Epithelial cell of esophagus (primary cell): ENCODE measurements around the gene STXBP3.

ENCODE experiments used
- DNase-seq: peaks from one replicate; pipeline ENCODE4 v3.0.0; 2010; ENCODE audit warnings: low read depth
- H3K4me3 ChIP-seq: 2 replicates; pipeline ENCODE4 v1.5.1; 2011; ENCODE audit warnings: mild to moderate bottlenecking, low read length, control low read depth
- TF ChIP-seq, protein P1 (sequence below): IDR thresholded peaks from 2 replicates; pipeline ENCODE4 v1.5.1; 2011; ENCODE audit warnings: low read depth, mild to moderate bottlenecking, low read length, control low read depth, inconsistent platforms; ENCODE audit not compliant: insufficient read depth; ENCODE audit errors: missing control alignments

The STXBP3 gene

DNA sequence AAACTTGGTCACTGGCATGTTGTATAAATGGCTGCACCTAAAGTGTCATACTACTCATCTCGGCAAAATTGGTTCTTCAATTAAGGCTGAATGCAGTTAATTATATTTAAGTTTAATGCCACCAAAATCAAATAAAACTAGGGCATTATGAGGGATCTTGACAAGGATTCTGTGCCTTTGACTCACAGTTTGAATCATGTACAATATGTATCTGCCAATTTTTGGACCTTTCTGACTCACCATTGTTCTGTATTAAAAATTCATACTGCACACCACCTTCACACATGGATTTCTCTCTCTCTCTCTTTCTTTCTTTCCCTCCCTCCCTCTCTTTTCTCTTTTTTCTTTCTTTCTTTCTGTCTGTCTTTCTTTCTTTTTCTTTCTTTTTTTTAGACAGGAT is 14.1 kb upstream of the STXBP3 start:
- DNase-seq, result peak; percentile 52
- no peak overlapping the region for H3K4me3 ChIP-seq
- TF ChIP-seq, protein P1, sequence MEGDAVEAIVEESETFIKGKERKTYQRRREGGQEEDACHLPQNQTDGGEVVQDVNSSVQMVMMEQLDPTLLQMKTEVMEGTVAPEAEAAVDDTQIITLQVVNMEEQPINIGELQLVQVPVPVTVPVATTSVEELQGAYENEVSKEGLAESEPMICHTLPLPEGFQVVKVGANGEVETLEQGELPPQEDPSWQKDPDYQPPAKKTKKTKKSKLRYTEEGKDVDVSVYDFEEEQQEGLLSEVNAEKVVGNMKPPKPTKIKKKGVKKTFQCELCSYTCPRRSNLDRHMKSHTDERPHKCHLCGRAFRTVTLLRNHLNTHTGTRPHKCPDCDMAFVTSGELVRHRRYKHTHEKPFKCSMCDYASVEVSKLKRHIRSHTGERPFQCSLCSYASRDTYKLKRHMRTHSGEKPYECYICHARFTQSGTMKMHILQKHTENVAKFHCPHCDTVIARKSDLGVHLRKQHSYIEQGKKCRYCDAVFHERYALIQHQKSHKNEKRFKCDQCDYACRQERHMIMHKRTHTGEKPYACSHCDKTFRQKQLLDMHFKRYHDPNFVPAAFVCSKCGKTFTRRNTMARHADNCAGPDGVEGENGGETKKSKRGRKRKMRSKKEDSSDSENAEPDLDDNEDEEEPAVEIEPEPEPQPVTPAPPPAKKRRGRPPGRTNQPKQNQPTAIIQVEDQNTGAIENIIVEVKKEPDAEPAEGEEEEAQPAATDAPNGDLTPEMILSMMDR, result no peak

DNA sequence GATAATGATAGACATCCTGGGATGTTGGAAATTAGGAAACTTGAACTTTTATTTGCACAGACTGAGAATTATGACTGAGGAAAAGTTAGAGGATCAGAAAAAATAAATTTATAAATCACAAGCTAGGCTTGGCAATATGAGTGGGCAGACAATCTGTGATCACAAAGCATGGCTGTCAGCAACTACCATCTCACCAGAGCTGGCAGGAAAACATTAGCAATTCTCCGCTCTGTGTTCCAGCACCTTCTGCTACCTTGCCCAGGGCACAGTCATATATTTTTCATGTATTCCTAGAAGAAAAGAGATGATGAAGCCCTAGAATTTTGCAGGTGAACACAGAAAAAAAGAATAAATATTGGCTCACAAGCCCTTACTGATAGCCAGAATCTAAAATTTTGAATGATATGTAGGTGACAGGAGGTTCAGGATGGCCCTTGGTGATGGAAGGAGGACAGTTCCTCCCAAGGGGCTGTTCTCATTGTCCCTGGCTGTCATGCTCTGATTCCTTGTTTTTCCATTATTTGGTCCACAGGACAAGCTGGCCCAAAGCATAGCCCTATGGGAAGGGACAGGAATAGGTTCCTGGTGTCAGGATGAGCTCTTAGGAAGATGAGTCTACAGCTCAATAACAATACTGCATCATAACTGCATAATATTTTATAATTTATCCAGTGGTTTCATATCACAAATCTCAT is 12.2 kb upstream of the STXBP3 start:
- DNase-seq, result no peak
- TF ChIP-seq, protein P1, result no peak
- no peak overlapping the region for H3K4me3 ChIP-seq

DNA sequence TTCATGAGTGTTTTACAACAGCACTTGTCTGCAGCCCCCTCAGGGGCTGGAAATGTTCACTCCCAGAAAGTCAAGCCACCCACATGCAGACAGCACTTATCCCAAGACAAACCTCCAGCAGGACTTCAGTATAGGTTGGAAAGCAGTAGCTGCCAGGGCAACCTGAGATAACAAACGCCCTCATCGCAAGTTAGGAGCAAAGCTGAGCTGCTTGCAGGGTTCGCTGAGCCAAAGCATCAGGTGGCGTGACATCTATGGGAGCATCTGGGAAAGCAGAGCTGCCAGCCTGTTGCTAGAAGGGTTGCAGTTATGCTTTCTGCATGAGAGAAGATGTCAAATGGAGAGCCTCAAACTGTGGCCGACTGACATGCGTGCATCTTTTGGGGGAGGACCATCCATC is 4.2 kb upstream of the STXBP3 start:
- no peak for DNase-seq
- TF ChIP-seq, protein P1, result no peak
- no peak overlapping the region for H3K4me3 ChIP-seq

GRCh38 chr1:108745980-108746381 is 493 bp upstream of the STXBP3 start:
- no peak overlapping the region for H3K4me3 ChIP-seq
- DNase-seq, result no peak
- TF ChIP-seq, protein P1, result no peak

DNA sequence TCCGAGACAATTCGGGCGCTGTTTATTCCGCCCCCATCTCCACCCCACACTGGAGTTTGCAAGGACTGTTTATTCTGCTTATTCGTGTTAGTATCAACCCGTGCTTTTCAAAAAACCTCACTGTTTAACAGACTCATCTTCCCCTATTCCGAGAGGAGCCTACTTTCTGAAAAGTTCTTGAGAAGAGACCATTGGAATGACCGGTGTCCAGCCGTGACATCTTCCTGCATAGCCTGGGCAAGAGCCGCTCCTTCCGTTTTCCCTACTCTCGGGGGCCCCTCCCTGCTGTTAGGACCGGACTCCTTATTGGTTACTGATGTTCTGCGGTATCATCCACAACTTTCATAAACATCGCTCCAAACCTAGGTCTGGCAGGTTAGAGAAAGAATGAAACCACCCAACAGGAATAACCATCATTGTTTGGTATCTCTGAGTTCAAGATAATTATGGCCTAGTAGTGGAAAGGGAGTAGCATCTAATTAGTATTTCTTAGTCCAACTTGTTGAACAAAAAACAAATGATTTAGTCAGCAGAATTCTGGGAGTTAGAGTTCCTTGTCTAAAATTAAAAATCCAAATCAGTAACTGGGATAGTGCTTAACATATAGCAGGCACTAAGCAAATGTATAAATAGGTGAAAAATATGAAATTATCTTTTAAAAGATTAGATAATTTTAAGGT is 837 bp downstream of the STXBP3 start:
- peak; percentile 86 for DNase-seq
- TF ChIP-seq, protein P1, result no peak
- H3K4me3 ChIP-seq, result peak overlapping the region; percentile 73

GRCh38 chr1:108747898-108748297 is 1.4 kb downstream of the STXBP3 start:
- TF ChIP-seq, protein P1, result no peak
- H3K4me3 ChIP-seq, result peak overlapping the region; percentile 73
- DNase-seq, result no peak
